HepG2 (cell line): ENCODE measurements around the gene ASPRV1. TPM values are rescaled to one million over a fixed set of nuclear protein-coding genes. Genes with fewer than 3 reads are reported as not detected.

ENCODE experiments used
- DMAP1 ChIP-seq: IDR thresholded peaks from 2 replicates; pipeline ENCODE4 v1.6.1; 2016
- EHMT2 ChIP-seq: fragments of 200-600 bp; sonication (generic); IDR thresholded peaks from 2 replicates; pipeline ENCODE4 v1.7.0; 2017; ENCODE audit warnings: antibody characterized with exemption, low read depth, low read length, borderline replicate concordance
- GLI4 ChIP-seq: sonication (generic); formaldehyde crosslinking; IDR thresholded peaks from 2 replicates; pipeline ENCODE4 v1.5.1; 2020; ENCODE audit warnings: missing genetic modification reagents, mild to moderate bottlenecking, moderate library complexity, borderline replicate concordance
- HMG20B ChIP-seq: conservative IDR thresholded peaks from 2 replicates; pipeline ENCODE4 v1.6.1; 2016; ENCODE audit warnings: missing genetic modification reagents, missing compliant biosample characterization
- MEIS2 ChIP-seq: sonication (generic); formaldehyde crosslinking; IDR thresholded peaks from 2 replicates; pipeline ENCODE4 v1.9.0; 2021; ENCODE audit warnings: mild to moderate bottlenecking, missing genetic modification reagents
- MIER2 ChIP-seq: IDR thresholded peaks from 2 replicates; pipeline ENCODE4 v1.6.1; 2016; ENCODE audit warnings: missing biosample characterization, missing genetic modification reagents
- POLR2AphosphoS5 ChIP-seq: IDR thresholded peaks from 2 replicates; pipeline ENCODE4 v1.6.1; 2012; ENCODE audit warnings: low read depth, low read length
- ZNF296 ChIP-seq: sonication (generic); formaldehyde crosslinking; conservative IDR thresholded peaks from 2 replicates; pipeline ENCODE4 v1.5.0; 2020; ENCODE audit warnings: mild to moderate bottlenecking, missing genetic modification reagents
- ZNF570 ChIP-seq: sonication (generic); formaldehyde crosslinking; IDR thresholded peaks from 2 replicates; pipeline ENCODE4 v1.4.0; 2020; ENCODE audit warnings: mild to moderate bottlenecking, missing genetic modification reagents, borderline replicate concordance
- ZNF607 ChIP-seq: sonication (generic); formaldehyde crosslinking; IDR thresholded peaks from 2 replicates; pipeline ENCODE4 v1.5.1; 2020; ENCODE audit warnings: missing genetic modification reagents, mild to moderate bottlenecking, borderline replicate concordance
- ZNF674 ChIP-seq: sonication (generic); formaldehyde crosslinking; IDR thresholded peaks from 2 replicates; pipeline ENCODE4 v1.5.0; 2020; ENCODE audit warnings: low read depth, mild to moderate bottlenecking, missing genetic modification reagents
- ZNF75D ChIP-seq: sonication (generic); formaldehyde crosslinking; IDR thresholded peaks from 2 replicates; pipeline ENCODE4 v1.8.1; 2023; ENCODE audit warnings: missing genetic modification reagents, mild to moderate bottlenecking, borderline replicate concordance
- ZNF766 ChIP-seq: sonication (generic); formaldehyde crosslinking; IDR thresholded peaks from 2 replicates; pipeline ENCODE4 v1.5.0; 2020; ENCODE audit warnings: missing genetic modification reagents, borderline replicate concordance
- ZNF775 ChIP-seq: sonication (generic); formaldehyde crosslinking; IDR thresholded peaks from 2 replicates; pipeline ENCODE4 v1.4.0; 2020; ENCODE audit warnings: missing genetic modification reagents, mild to moderate bottlenecking, moderate library complexity, borderline replicate concordance
- ZNF780A ChIP-seq: sonication (generic); formaldehyde crosslinking; IDR thresholded peaks from 2 replicates; pipeline ENCODE4 v1.8.0; 2022; ENCODE audit warnings: mild to moderate bottlenecking, missing genetic modification reagents, moderate library complexity
- polyA plus RNA-seq, 8 experiments: library from polyadenylated mRNA; depleted of rRNA in 3 of 8; stranded (reverse) in 7 of 8; unstranded in 1 of 8; fragments of >200 nt; fragmentation: Illumina TruSeq in 4 of 8; extraction: Trizol in 4 of 8; gene quantifications; 2 replicates each; pipeline versions ENCODE4 v1.2.1 to v1.2.3, GENCODE V29; 2011 to 2016; ENCODE audit warnings: low read depth in 4 of 8, missing spikeins in 1 of 8, mixed read lengths in 1 of 8; ENCODE audit not compliant: insufficient read depth in 1 of 8
- total RNA-seq, 5 experiments: library from RNA; depleted of rRNA; stranded (reverse); fragments of >200 nt; fragmentation: Illumina TruSeq; extraction: Trizol; gene quantifications; 2 replicates each; pipeline ENCODE4 v1.2.3, GENCODE V29; 2016; ENCODE audit warnings: low read depth in 1 of 5
- TF ChIP-seq, protein P1 (sequence below): sonication (generic); formaldehyde crosslinking; IDR thresholded peaks from 2 replicates; pipeline ENCODE4 v1.5.1; 2020; ENCODE audit warnings: missing genetic modification reagents, mild to moderate bottlenecking, borderline replicate concordance
- TF ChIP-seq, protein P2 (sequence below): sonication (generic); formaldehyde crosslinking; IDR thresholded peaks from 2 replicates; pipeline ENCODE4 v1.4.0; 2020; ENCODE audit warnings: low read depth, missing genetic modification reagents
- TF ChIP-seq, protein P3 (sequence below): IDR thresholded peaks from 2 replicates; pipeline ENCODE4 v1.6.1; 2016; ENCODE audit warnings: missing biosample characterization, missing genetic modification reagents, low read depth
- TF ChIP-seq, protein P4 (sequence below): sonication (generic); formaldehyde crosslinking; IDR thresholded peaks from 2 replicates; pipeline ENCODE4 v1.8.0; 2022; ENCODE audit warnings: mild to moderate bottlenecking, missing genetic modification reagents; ENCODE audit not compliant: insufficient replicate concordance

ASPRV1 gene
- total and polyA plus RNA-seq, 2 of the 13 experiments (the other 11 are each of a cell fraction or from before 2014, with no cell fraction given), result 0.40 to 0.48 TPM

GRCh38 chr2:69946351-69947324 is 14.8 kb downstream of the ASPRV1 start (continued):
- TF ChIP-seq, protein P1, sequence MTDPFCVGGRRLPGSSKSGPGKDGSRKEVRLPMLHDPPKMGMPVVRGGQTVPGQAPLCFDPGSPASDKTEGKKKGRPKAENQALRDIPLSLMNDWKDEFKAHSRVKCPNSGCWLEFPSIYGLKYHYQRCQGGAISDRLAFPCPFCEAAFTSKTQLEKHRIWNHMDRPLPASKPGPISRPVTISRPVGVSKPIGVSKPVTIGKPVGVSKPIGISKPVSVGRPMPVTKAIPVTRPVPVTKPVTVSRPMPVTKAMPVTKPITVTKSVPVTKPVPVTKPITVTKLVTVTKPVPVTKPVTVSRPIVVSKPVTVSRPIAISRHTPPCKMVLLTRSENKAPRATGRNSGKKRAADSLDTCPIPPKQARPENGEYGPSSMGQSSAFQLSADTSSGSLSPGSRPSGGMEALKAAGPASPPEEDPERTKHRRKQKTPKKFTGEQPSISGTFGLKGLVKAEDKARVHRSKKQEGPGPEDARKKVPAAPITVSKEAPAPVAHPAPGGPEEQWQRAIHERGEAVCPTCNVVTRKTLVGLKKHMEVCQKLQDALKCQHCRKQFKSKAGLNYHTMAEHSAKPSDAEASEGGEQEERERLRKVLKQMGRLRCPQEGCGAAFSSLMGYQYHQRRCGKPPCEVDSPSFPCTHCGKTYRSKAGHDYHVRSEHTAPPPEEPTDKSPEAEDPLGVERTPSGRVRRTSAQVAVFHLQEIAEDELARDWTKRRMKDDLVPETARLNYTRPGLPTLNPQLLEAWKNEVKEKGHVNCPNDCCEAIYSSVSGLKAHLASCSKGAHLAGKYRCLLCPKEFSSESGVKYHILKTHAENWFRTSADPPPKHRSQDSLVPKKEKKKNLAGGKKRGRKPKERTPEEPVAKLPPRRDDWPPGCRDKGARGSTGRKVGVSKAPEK (CRISPR knock-in tag), result 0 out of 2 replicates have a peak, but pooled peaks have one; percentile 26
- TF ChIP-seq ZNF75D (CRISPR knock-in tag) (no peak), MIER2 (no peak), EHMT2 (no peak), HMG20B (CRISPR knock-in tag) (no peak), DMAP1 (CRISPR knock-in tag) (no peak; the same call in 1 of the 2 replicates), ZNF674 (CRISPR knock-in tag) (no peak), GLI4 (CRISPR knock-in tag) (no peak), POLR2AphosphoS5 (no peak), ZNF296 (CRISPR knock-in tag) (no peak), MEIS2 (CRISPR knock-in tag) (no peak), ZNF570 (CRISPR knock-in tag) (no peak), ZNF780A (CRISPR knock-in tag) (no peak), ZNF607 (CRISPR knock-in tag) (no peak), ZNF766 (CRISPR knock-in tag) (no peak), ZNF775 (CRISPR knock-in tag) (no peak)
- TF ChIP-seq, protein P2, sequence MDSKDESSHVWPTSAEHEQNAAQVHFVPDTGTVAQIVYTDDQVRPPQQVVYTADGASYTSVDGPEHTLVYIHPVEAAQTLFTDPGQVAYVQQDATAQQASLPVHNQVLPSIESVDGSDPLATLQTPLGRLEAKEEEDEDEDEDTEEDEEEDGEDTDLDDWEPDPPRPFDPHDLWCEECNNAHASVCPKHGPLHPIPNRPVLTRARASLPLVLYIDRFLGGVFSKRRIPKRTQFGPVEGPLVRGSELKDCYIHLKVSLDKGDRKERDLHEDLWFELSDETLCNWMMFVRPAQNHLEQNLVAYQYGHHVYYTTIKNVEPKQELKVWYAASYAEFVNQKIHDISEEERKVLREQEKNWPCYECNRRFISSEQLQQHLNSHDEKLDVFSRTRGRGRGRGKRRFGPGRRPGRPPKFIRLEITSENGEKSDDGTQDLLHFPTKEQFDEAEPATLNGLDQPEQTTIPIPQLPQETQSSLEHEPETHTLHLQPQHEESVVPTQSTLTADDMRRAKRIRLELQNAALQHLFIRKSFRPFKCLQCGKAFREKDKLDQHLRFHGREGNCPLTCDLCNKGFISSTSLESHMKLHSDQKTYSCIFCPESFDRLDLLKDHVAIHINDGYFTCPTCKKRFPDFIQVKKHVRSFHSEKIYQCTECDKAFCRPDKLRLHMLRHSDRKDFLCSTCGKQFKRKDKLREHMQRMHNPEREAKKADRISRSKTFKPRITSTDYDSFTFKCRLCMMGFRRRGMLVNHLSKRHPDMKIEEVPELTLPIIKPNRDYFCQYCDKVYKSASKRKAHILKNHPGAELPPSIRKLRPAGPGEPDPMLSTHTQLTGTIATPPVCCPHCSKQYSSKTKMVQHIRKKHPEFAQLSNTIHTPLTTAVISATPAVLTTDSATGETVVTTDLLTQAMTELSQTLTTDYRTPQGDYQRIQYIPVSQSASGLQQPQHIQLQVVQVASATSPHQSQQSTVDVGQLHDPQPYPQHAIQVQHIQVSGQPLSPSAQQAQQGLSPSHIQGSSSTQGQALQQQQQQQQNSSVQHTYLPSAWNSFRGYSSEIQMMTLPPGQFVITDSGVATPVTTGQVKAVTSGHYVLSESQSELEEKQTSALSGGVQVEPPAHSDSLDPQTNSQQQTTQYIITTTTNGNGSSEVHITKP (CRISPR knock-in tag), result peak; percentile 82
- TF ChIP-seq, protein P3, sequence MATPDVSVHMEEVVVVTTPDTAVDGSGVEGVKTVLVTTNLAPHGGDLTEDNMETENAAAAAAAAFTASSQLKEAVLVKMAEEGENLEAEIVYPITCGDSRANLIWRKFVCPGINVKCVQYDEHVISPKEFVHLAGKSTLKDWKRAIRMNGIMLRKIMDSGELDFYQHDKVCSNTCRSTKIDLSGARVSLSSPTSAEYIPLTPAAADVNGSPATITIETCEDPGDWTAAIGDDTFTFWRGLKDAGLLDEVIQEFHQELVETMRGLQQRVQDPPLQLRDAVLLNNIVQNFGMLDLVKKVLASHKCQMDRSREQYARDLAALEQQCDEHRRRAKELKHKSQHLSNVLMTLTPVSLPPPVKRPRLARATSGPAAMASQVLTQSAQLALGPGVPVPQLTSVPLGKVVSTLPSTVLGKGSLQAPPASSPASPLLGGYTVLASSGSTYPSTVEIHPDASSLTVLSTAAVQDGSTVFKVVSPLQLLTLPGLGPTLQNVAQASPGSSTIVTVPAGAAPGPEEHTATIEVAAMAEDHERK, result no peak
- TF ChIP-seq, protein P4, sequence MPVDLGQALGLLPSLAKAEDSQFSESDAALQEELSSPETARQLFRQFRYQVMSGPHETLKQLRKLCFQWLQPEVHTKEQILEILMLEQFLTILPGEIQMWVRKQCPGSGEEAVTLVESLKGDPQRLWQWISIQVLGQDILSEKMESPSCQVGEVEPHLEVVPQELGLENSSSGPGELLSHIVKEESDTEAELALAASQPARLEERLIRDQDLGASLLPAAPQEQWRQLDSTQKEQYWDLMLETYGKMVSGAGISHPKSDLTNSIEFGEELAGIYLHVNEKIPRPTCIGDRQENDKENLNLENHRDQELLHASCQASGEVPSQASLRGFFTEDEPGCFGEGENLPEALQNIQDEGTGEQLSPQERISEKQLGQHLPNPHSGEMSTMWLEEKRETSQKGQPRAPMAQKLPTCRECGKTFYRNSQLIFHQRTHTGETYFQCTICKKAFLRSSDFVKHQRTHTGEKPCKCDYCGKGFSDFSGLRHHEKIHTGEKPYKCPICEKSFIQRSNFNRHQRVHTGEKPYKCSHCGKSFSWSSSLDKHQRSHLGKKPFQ (CRISPR knock-in tag), result no peak
